Fibroblast of lung (primary cell): Measurements from ENCODE around the gene TLR8.

Source experiments
- CTCF ChIP-seq, 2 donors: IDR thresholded peaks in 1 of 2; conservative IDR thresholded peaks in 1 of 2; 1 replicate in 1 of 2; 2 replicates in 1 of 2; pipeline ENCODE4 v1.5.1; 2011 to 2012; ENCODE audit warnings: low read length in 2 of 2, control low read depth in 1 of 2, inconsistent platforms in 1 of 2, low read depth in 1 of 2, mild to moderate bottlenecking in 1 of 2
- EZH2 ChIP-seq: IDR thresholded peaks from 2 replicates; pipeline ENCODE4 v1.5.1; 2012; ENCODE audit warnings: low read length, control low read depth, mild to moderate bottlenecking; ENCODE audit errors: missing control alignments

GRCh38 chrX:12871257-12871656 is 35.2 kb upstream of the TLR8 start:
- TF ChIP-seq CTCF (conservative IDR thresholded peaks at IDR 0.05 in 1 of 2, IDR thresholded peaks at IDR 0.05 in 1 of 2; ENCODE audit: low read depth in 1 of 2, low read length in 2 of 2): no peak
- TF ChIP-seq EZH2: no peak
